IMR-90 (cell line): ENCODE results near the gene TNFSF13B. TPM values are rescaled to one million over a fixed set of nuclear protein-coding genes. Genes with fewer than 3 reads are reported as not detected.

Experiments
- ATAC-seq: fragments of 200-7000 bp; cut with Tn5 transposase; 2 replicates; pipeline ENCODE4 v1.9.1; 2020; ENCODE audit warnings: low read depth, mild to moderate bottlenecking, moderate library complexity
- BruUV-seq: library from RNA; stranded (reverse); fragments of 400-500 nt; replicated peaks from 2 replicates; lab custom pipeline; 2021; lab: Mats Ljungman, UMichigan
- CTCF ChIA-PET: fragments of 300-600 bp; formaldehyde crosslinking; extraction: SDS; loops from one replicate; lab custom pipeline; 2021; ENCODE audit warnings: antibody characterized with exemption; lab: Yijun Ruan, JAX
- POLR2A ChIA-PET: fragments of 300-600 bp; sonication (Branson Sonifier 250); formaldehyde crosslinking; loops from one replicate; lab custom pipeline; 2022; ENCODE audit warnings: antibody characterized with exemption; ENCODE audit not compliant: unreplicated experiment; lab: Charles Lee
- DNase-seq: peaks from one replicate; pipeline ENCODE4 v3.0.0; 2013
- H2AFZ ChIP-seq: replicated peaks from 2 replicates; pipeline ENCODE3; 2013; ENCODE audit warnings: low read length, mild to moderate bottlenecking; ENCODE audit not compliant: poor library complexity
- H2AK5ac ChIP-seq: 2 replicates; pipeline ENCODE4 v1.6.1; 2013; ENCODE audit warnings: low read depth, low read length, inconsistent platforms
- H2AK9ac ChIP-seq: replicated peaks from 2 replicates; pipeline ENCODE3; 2013; ENCODE audit warnings: mild to moderate bottlenecking, low read depth, low read length, moderate library complexity; ENCODE audit not compliant: poor library complexity
- H2BK120ac ChIP-seq: 2 replicates; pipeline ENCODE4 v1.6.1; 2013; ENCODE audit warnings: low read depth, low read length, inconsistent platforms
- H2BK15ac ChIP-seq: 3 replicates; pipeline ENCODE4 v1.6.1; 2013; ENCODE audit warnings: low read depth, low read length, inconsistent platforms
- H2BK20ac ChIP-seq: 2 replicates; pipeline ENCODE4 v1.6.1; 2013; ENCODE audit warnings: low read depth, mild to moderate bottlenecking, inconsistent platforms, low read length, moderate library complexity
- H2BK5ac ChIP-seq: 2 replicates; pipeline ENCODE4 v1.6.1; 2013; ENCODE audit warnings: mild to moderate bottlenecking, low read depth, low read length, inconsistent platforms; ENCODE audit not compliant: poor library complexity, severe bottlenecking
- H3K14ac ChIP-seq: replicated peaks from 2 replicates; pipeline ENCODE4 v1.6.1; 2013; ENCODE audit warnings: low read depth, low read length, inconsistent platforms
- H3K18ac ChIP-seq: 2 replicates; pipeline ENCODE4 v1.6.1; 2013; ENCODE audit warnings: low read depth, low read length, control low read depth
- H3K23ac ChIP-seq: 2 replicates; pipeline ENCODE4 v1.6.1; 2013; ENCODE audit warnings: low read depth, low read length, inconsistent platforms
- H3K27ac ChIP-seq: 2 replicates; pipeline ENCODE4 v1.5.1; 2013; ENCODE audit warnings: mild to moderate bottlenecking, control low read depth, low read length; ENCODE audit not compliant: insufficient read depth
- H3K27me3 ChIP-seq: 2 replicates; pipeline ENCODE4 v1.6.1; 2013; ENCODE audit warnings: low read length; ENCODE audit not compliant: control insufficient read depth, insufficient read depth
- H3K36me3 ChIP-seq: 2 replicates; pipeline ENCODE4 v1.6.1; 2013; ENCODE audit warnings: low read length, mixed read lengths; ENCODE audit not compliant: control insufficient read depth, insufficient read depth
- H3K4ac ChIP-seq: 2 replicates; pipeline ENCODE4 v1.6.1; 2013; ENCODE audit warnings: low read depth, low read length, inconsistent platforms
- H3K4me1 ChIP-seq: 2 replicates; pipeline ENCODE4 v1.6.1; 2013; ENCODE audit warnings: low read length, mixed read lengths; ENCODE audit not compliant: control insufficient read depth, insufficient read depth
- H3K4me2 ChIP-seq: 2 replicates; pipeline ENCODE4 v1.6.1; 2013; ENCODE audit warnings: low read depth, mild to moderate bottlenecking, control low read depth, low read length, moderate library complexity
- H3K4me3 ChIP-seq: 2 replicates; pipeline ENCODE4 v1.5.1; 2013; ENCODE audit warnings: low read depth, mild to moderate bottlenecking, control low read depth, low read length, moderate library complexity; ENCODE audit not compliant: insufficient read depth
- H3K56ac ChIP-seq: 2 replicates; pipeline ENCODE4 v1.6.1; 2013; ENCODE audit warnings: low read length, inconsistent platforms; ENCODE audit not compliant: insufficient read depth; ENCODE audit errors: extremely low read depth
- H3K79me1 ChIP-seq, 2 experiments: 2 replicates each; pipeline ENCODE4 v1.6.1; 2013; ENCODE audit warnings: low read length in 2 of 2, inconsistent platforms in 1 of 2, low read depth in 1 of 2
- H3K9ac ChIP-seq: 2 replicates; pipeline ENCODE4 v1.6.1; 2013; ENCODE audit warnings: low read depth, low read length, control low read depth
- H3K9me1 ChIP-seq: 2 replicates; pipeline ENCODE4 v1.6.1; 2013; ENCODE audit warnings: low read length, inconsistent platforms; ENCODE audit not compliant: insufficient read depth
- H3K9me3 ChIP-seq: 2 replicates; pipeline ENCODE4 v1.6.1; 2013; ENCODE audit warnings: low read length; ENCODE audit not compliant: control insufficient read depth, insufficient read depth
- H4K20me1 ChIP-seq: 2 replicates; pipeline ENCODE4 v1.6.1; 2013; ENCODE audit warnings: low read length, inconsistent platforms; ENCODE audit not compliant: insufficient read depth
- H4K5ac ChIP-seq: 2 replicates; pipeline ENCODE4 v1.6.1; 2013; ENCODE audit warnings: mild to moderate bottlenecking, low read depth, low read length, control low read depth
- H4K8ac ChIP-seq, 2 experiments: 2 replicates each; pipeline ENCODE4 v1.6.1; 2013; ENCODE audit warnings: low read depth in 2 of 2, low read length in 2 of 2, control low read depth in 1 of 2, inconsistent platforms in 1 of 2
- H4K91ac ChIP-seq: 2 replicates; pipeline ENCODE4 v1.6.1; 2013; ENCODE audit warnings: low read depth, low read length, inconsistent platforms; ENCODE audit not compliant: insufficient read depth
- CTCF ChIP-seq: conservative IDR thresholded peaks from 2 replicates; pipeline ENCODE4 v1.5.1; 2012; ENCODE audit warnings: mild to moderate bottlenecking, low read depth, low read length, improper control_type of control experiment
- ELK1 ChIP-seq: fragments of 150-350 bp; IDR thresholded peaks from 2 replicates; pipeline ENCODE4 v1.6.1; 2016; ENCODE audit warnings: low read depth, mild to moderate bottlenecking, low read length, moderate library complexity, borderline replicate concordance
- MAZ ChIP-seq: IDR thresholded peaks from 2 replicates; pipeline ENCODE4 v1.6.1; 2012; ENCODE audit warnings: low read depth, mild to moderate bottlenecking, low read length, improper control_type of control experiment, moderate library complexity, borderline replicate concordance
- MXI1 ChIP-seq: IDR thresholded peaks from 2 replicates; pipeline ENCODE4 v1.6.1; 2012; ENCODE audit warnings: low read depth, mild to moderate bottlenecking, low read length, moderate library complexity, borderline replicate concordance
- RAD21 ChIP-seq: IDR thresholded peaks from 2 replicates; pipeline ENCODE4 v1.6.1; 2012; ENCODE audit warnings: low read length, improper control_type of control experiment
- RCOR1 ChIP-seq: IDR thresholded peaks from 2 replicates; pipeline ENCODE4 v1.6.1; 2012; ENCODE audit warnings: mild to moderate bottlenecking, low read length, improper control_type of control experiment; ENCODE audit not compliant: insufficient replicate concordance
- SMC3 ChIP-seq: fragments of 150-350 bp; IDR thresholded peaks from 2 replicates; pipeline ENCODE4 v1.6.1; 2016; ENCODE audit warnings: low read depth, mild to moderate bottlenecking, antibody characterized with exemption, low read length, moderate library complexity
- WGBS, 2 experiments: methylation state at CpG; one replicate each; pipeline versions ENCODE4 v1.1.5 to v1.1.7; 2013; ENCODE audit warnings: missing lambda C conversion rate in 2 of 2; ENCODE audit not compliant: insufficient read length in 1 of 2; ENCODE audit errors: extremely low coverage in 2 of 2; 5-methylcytosine and 5-hydroxymethylcytosine counted together
- dilution Hi-C: fragments of 300-500 bp; cut with HindIII; formaldehyde crosslinking; loops from one replicate; pipeline ENCODE4 v1.14.3; 2018; ENCODE audit warnings: low sequenced_read_pairs; ENCODE audit not compliant: unreplicated experiment
- in situ Hi-C: fragments of 300-500 bp; cut with MboI; formaldehyde crosslinking; loops from 3 replicates; pipeline ENCODE4 v1.14.3; 2019; ENCODE audit warnings: low sequenced_read_pairs, inconsistent platforms, mixed read lengths
- intact Hi-C: fragments of 100-400 bp; cut with micrococcal nuclease; formaldehyde crosslinking; loops from 2 replicates; pipeline ENCODE4 v1.10.0; 2022
- polyA plus RNA-seq, 3 experiments: library from polyadenylated mRNA; depleted of rRNA; stranded (reverse); fragments of >200 nt; gene quantifications; 2 replicates each; pipeline ENCODE4 v1.2.3, GENCODE V29; 2012; ENCODE audit warnings: low replicate concordance in 1 of 3
- total RNA-seq: library from RNA; depleted of rRNA; stranded (reverse); fragments of >200 nt; gene quantifications from 2 replicates; pipeline ENCODE4 v1.2.3, GENCODE V29; 2012

The TNFSF13B gene
- total and polyA plus RNA-seq, 2 of the 4 experiments (the other 2 are of a cell fraction): 0.29 to 0.54 TPM

DNA sequence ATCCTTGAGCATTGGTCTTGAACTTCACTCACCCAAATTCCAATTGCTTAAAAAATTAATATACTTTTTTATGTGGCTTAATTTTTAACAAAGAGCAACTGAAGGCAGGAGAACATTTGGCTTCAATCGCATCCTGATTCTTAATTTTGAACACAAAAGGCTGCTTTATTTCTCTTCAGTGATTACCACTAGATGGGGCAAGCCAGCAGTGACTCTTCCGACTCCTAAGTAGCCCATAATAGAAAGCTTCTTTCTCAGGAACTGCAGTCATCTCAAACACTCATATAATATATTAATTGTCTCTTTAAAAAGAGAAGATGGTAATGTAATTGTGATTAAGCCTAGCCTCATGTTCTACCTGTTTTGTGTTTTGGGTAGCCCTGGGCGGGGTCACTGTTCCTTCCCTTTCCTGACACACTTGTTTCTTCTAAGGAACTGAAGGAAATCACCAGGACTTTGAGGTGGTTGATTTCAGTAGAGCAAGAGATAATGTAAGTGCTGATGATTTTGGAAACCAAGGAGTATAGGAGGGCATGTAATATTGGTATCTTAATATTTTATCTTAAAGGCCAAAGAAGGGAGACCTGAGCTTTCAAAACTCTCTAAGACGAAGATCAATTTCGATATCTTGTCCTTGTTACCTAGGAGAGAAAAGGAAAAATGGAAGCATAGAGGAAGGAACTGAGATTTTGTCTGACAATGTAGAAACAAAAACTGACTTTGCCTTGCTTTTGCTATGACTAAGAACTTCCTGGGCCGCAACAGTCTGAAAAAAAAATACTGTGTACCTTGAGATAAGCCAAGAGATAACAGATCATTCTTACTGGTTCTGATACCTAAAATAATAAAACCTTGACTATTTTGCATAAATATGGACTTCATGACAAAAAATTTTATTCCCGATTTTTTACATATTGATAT lies 73.1 kb downstream of the TNFSF13B start:
- Histone ChIP-seq H3K79me1 (no peaks in the 10 kb centered on the region), H2AK9ac (no peak overlapping the region), H3K9me1 (no peaks in the 10 kb centered on the region), H3K9ac (no peak overlapping the region), H2BK5ac (no peak overlapping the region), H4K5ac (no peak overlapping the region), H2AK5ac (no peak overlapping the region), H3K23ac (no peak overlapping the region), H2AFZ (no peak overlapping the region), H3K9me3 (no peaks in the 10 kb centered on the region), H3K56ac (no peak overlapping the region), H2BK20ac (no peak overlapping the region), H4K91ac (no peak overlapping the region), H3K4me2 (no peak overlapping the region), H3K27me3 (peaks cover 10% of the 10 kb centered on the region), H3K18ac (no peak overlapping the region), H2BK15ac (no peak overlapping the region), H3K4me3 (no peak overlapping the region), H3K36me3 (no peaks in the 10 kb centered on the region), H3K14ac (no peak overlapping the region), H3K4ac (no peak overlapping the region), H4K20me1 (no peaks in the 10 kb centered on the region), H3K27ac (no peak overlapping the region), H3K4me1 (no peaks in the 10 kb centered on the region), H4K8ac (no peak overlapping the region), H2BK120ac (no peak overlapping the region)
- DNase-seq (peak; percentile 35), ATAC-seq (peak; percentile 51; the same call in 1 of the 2 replicates)
- BruUV-seq: no TSS peak
- TF ChIP-seq ELK1 (no peak), SMC3 (peak; percentile 54), CTCF (peak; percentile 53), RAD21 (peak; percentile 50), RCOR1 (no peak), MXI1 (no peak), MAZ (no peak)
- WGBS, 2 experiments: 100% methylated on average over 1 of the region's 7 CpGs; no CpG with 5 or more reads in 1 of the 2 experiments
- intact Hi-C loops (loop anchor here (2.0 to 5.0 kb wide), 2 partner anchors 165 to 554 kb away; no protein-coding TSS in a partner anchor), dilution Hi-C loops (no loop called here), in situ Hi-C loops (no loop called here)
- CTCF ChIA-PET: interaction anchor here (0.6 to 1.6 kb wide), 3 partner anchors 18 to 553 kb away, joined by 3 to 10 read pairs (median 3); no protein-coding TSS in a partner anchor
- POLR2A ChIA-PET: no interaction called here
